Fibroblast of lung (primary cell): ENCODE results near the gene MAMDC4.
"Not testable (repeated sequence)": the region's sequence is repeated elsewhere in the genome, so short reads cannot be mapped to it uniquely, and the experiment has no call there.

ENCODE experiments used
- CTCF ChIP-seq, 2 donors: IDR thresholded peaks in 1 of 2; conservative IDR thresholded peaks in 1 of 2; 1 replicate in 1 of 2; 2 replicates in 1 of 2; pipeline ENCODE4 v1.5.1; 2011 to 2012; ENCODE audit warnings: low read length in 2 of 2, control low read depth in 1 of 2, inconsistent platforms in 1 of 2, low read depth in 1 of 2, mild to moderate bottlenecking in 1 of 2
- EZH2 ChIP-seq: IDR thresholded peaks from 2 replicates; pipeline ENCODE4 v1.5.1; 2012; ENCODE audit warnings: low read length, control low read depth, mild to moderate bottlenecking; ENCODE audit errors: missing control alignments

GRCh38 chr9:136843801-136844740 is 8.1 kb upstream of the MAMDC4 start:
- TF ChIP-seq CTCF (conservative IDR thresholded peaks at IDR 0.05 in 1 of 2, IDR thresholded peaks at IDR 0.05 in 1 of 2; ENCODE audit: low read depth in 1 of 2, low read length in 2 of 2): peak; percentile 22 to 29
- not testable (repeated sequence) for TF ChIP-seq EZH2
